ENCODE measurements around the gene USP50.
"Not testable (repeated sequence)": the region's sequence is repeated elsewhere in the genome, so short reads cannot be mapped to it uniquely, and the experiment has no call there.

The USP50 gene

DNA sequence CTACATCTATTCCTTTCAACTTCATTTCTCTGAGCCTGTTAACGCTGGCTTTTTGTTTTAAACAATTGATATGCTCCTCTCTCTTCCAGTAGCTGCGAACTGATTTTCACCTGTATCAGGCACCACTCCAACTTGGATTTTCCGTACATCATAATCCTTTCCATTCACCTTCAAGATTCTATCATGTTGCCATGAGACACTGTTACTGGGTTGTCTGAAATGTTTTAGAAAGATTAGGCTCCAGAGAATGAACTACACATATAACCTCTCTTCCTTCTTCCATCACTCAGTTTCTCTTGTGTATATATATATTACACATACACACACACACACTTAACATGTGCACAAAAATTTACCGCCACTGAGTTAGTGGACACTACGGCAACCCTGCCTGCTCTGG, at the start of gene USP50:
USP50 (minus strand) TSS at position 101 of the 400 bp plus-strand sequence. CDS start 141 bp downstream, outside the sequence.
- DNase-seq, result no peak

GRCh38 chr15:50594311-50594710, 47.8 kb upstream of the USP50 start:
- DNase-seq, result no peak

DNA sequence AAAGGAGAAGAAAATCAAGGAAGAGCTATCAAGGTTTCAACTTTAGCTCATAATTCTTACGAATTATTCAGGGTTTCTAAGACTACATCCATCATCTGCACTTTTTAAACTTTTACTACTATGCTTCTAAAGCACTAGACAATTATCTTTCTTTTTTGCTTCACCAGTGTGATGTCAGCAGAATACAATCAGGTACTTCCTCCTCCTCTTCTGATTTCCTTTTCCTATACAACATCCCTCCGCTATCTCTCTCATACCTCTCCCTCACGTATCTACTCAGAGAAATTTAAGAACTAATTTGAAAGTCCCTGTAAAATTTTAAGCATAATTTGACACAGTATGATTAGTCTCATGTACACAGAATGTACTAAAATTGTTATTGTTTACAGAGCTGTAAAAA, 47.3 kb upstream of the USP50 start:
- no peak for DNase-seq

DNA sequence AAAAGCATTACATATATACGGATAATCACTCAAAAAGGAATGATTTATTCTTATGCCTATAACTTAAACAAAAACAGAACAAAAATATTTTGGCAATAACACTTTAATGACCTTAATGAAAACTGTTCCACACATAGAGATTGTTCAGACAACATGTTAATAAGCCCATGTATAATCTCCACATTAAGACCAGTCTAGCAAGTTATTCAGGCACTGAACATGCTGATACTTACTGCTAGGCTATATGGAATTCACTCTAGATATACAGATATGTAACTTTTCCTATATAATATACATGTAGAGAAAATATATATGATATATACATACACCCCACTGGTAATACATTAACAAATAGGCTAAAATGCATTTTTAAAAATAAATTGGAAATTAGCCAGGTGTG, 43.8 kb upstream of the USP50 start:
- no peak for DNase-seq

GRCh38 chr15:50577492-50577891, 31.0 kb upstream of the USP50 start:
- no peak for DNase-seq

DNA sequence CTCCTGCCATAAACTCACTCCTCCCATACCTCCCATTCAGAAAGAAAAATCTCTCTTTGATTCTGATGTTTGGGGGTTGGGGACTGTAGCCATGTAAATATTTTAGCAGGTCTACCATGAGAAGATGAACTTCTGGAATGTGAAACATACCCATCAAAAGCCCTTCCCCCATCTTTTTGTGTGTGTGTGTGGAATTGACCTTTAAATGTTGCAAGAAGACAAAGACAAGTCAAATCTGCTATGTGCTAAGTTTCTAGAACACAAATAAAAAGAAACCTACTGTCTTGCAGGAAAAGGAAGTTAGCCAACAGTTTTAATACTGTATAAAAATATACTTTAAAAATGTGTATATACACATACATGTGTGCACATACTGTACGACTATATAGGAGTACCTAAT, 29.7 kb upstream of the USP50 start:
- DNase-seq, result peak; percentile 78

DNA sequence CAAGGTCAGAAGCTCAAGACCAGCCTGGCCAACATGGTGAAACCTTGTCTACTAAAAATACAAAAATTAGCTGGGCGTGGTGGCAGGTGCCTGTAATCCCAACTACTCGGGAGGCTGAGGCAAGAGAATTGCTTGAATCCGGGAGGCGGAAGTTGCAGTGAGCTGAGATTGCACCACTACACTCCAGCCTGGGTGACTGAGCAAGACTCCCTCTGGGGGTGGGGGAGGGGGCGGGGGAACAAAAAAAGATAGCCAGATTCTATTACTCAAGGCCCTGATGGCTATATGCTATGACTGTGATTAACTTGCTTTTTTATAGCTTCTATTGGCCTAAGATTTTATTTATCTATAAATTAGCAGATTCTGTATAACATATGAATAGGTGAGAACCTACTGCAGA, 27.4 kb upstream of the USP50 start:
- peak; percentile 70 for DNase-seq

- DNase-seq, result no peak
Measured at GRCh38 chr15:50563756-50564155, 17.3 kb upstream of the USP50 start.

GRCh38 chr15:50562735-50563640, 16.5 kb upstream of the USP50 start:
- DNase-seq, result no peak

- DNase-seq, result no peak
Measured at GRCh38 chr15:50558012-50558411, 11.5 kb upstream of the USP50 start.

- DNase-seq, result no peak
Measured at GRCh38 chr15:50556642-50557371, 10.3 kb upstream of the USP50 start.

DNA sequence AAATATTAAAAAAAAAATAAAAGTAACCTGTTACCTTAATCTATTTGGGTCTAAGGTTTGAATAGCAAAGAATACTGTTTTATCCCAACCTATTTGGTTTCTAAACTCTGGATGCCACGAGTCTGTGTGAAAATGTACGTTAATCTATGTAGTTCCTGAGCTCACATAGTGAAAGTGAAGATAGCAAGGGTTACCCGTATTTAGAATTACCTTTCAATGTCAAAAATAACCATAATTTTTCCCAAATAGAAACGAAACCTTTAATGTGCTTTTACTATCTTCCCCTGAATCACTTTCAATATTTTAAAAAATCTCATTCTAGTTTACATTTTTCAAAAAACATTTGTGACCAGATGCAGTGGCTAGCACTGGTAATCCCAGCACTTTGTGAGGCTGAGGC, 5.8 kb upstream of the USP50 start:
- DNase-seq, result no peak

- DNase-seq, result no peak
Measured at GRCh38 chr15:50549326-50549725, 2.9 kb upstream of the USP50 start.

GRCh38 chr15:50544368-50544767, 2.1 kb downstream of the USP50 start:
- DNase-seq, result no peak

- DNase-seq, result no peak
Measured at GRCh38 chr15:50543556-50543955, 2.9 kb downstream of the USP50 start.

DNA sequence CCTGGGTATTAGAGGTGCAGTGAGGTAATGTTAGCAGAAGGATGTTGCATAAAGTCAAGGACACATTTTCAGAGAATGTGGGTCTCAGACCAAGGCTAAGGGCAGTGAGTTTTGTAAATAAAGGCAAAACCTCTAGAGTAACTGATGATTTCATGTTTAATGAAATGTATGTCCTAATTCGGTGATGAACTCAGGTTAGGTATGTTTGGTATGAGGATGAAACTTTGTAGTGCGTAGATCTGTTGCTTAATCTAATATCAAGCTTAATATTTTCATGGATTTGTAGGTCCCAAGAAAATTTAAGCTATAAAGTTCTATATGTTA, 3.6 kb downstream of the USP50 start:
- no peak for DNase-seq

- no peak for DNase-seq
Measured at GRCh38 chr15:50531766-50532165, 14.7 kb downstream of the USP50 start.

DNA sequence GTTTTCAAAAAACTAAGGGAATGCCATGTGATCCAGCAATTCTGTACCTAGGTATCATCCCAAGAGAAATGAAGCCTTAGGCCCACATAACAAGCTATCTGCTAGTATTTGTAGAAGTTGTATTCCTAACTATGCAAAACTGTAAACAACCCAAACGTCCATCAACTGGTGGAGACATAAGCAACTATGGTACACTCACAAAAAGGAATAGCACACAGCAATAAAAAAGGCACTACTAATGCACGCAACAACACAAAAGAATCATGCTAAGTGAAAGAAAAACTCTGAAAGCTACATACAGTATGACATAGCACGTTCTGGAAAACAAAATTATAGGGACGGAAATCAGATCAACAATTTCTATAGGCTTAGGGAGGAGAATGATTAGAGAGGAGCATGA, 15.3 kb downstream of the USP50 start:
- no peak for DNase-seq

- no peak for DNase-seq
Measured at GRCh38 chr15:50523851-50524251, 22.6 kb downstream of the USP50 start.

GRCh38 chr15:50519740-50520425, 26.6 kb downstream of the USP50 start:
- DNase-seq, result no peak

DNA sequence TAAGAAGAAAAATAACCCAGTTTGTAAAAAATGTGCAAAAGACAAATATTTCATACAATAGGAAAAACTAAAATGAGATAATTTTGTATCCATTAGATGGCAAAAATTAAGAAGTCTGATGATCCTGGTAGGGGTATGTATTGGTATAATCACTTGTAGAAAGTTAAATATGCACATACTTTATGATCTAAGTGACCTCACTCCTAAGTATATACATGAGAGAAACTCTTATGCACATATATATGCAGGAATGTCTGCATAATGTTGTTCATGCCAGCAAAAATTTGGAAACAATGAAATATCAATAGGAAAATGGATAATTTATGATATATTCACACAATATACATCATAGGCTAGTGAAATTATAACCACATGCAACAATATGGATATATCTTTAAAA, 33.5 kb downstream of the USP50 start:
- DNase-seq, result no peak

DNA sequence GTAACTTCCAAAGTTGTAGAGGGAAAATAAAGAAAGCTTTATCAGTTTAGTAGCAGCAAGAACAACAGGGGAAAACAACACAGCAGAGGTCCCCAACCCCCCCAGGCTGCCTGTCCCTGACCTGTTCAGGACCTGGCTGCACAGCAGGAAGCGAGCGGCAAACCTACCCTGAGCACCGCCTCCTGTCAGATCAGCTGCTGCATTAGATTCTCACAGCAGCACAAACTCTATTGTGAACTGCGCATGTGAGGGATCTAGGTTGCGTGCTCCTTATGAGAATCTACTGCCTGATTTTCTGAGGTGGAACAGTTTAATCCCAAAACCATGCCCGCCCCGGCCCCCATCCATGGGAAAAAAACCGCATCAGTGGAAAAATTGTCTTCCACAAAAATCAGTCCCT, 40.3 kb downstream of the USP50 start:
- no peak for DNase-seq

GRCh38 chr15:50505656-50506055, 40.8 kb downstream of the USP50 start:
- not testable (repeated sequence) for DNase-seq

- DNase-seq, result no peak
Measured at GRCh38 chr15:50503144-50503543, 43.3 kb downstream of the USP50 start.

Data from inflammatory macrophage treated with lipopolysaccharide for 4 hours (primary cell).